Smooth muscle cell (in vitro differentiated cells): ENCODE data around the gene LCAT. TPM values are rescaled to one million over a fixed set of nuclear protein-coding genes. Genes with fewer than 3 reads are reported as not detected.

Experiments used
- DNase-seq: peaks from one replicate; lab custom pipeline; 2025; ENCODE audit not compliant: unreplicated experiment; lab: John Stamatoyannopoulos, UW
- H2AFZ ChIP-seq: fragments of 200-600 bp; sonication (generic); 2 replicates; pipeline ENCODE4 v1.6.0; 2016; ENCODE audit warnings: antibody characterized with exemption, low read depth, mild to moderate bottlenecking
- H3F3A ChIP-seq: fragments of 200-600 bp; sonication (generic); 2 replicates; pipeline ENCODE4 v1.6.0; 2017; ENCODE audit warnings: antibody characterized with exemption, low read depth
- H3K27ac ChIP-seq: fragments of 200-600 bp; sonication (generic); 2 replicates; pipeline ENCODE4 v1.5.1; 2016; ENCODE audit warnings: low read depth, mild to moderate bottlenecking
- H3K27me3 ChIP-seq: fragments of 200-600 bp; sonication (generic); 2 replicates; pipeline ENCODE4 v1.6.1; 2016; ENCODE audit warnings: low read depth, mild to moderate bottlenecking
- H3K36me3 ChIP-seq: fragments of 200-600 bp; sonication (generic); 2 replicates; pipeline ENCODE4 v1.5.1; 2016; ENCODE audit warnings: low read depth
- H3K4me1 ChIP-seq: fragments of 200-600 bp; sonication (generic); 2 replicates; pipeline ENCODE4 v1.5.1; 2016; ENCODE audit warnings: low read depth
- H3K4me2 ChIP-seq: fragments of 200-600 bp; sonication (generic); 2 replicates; pipeline ENCODE4 v1.6.0; 2016; ENCODE audit warnings: mild to moderate bottlenecking
- H3K4me3 ChIP-seq: fragments of 200-600 bp; sonication (generic); 2 replicates; pipeline ENCODE4 v1.5.1; 2016; ENCODE audit warnings: mild to moderate bottlenecking
- H3K79me2 ChIP-seq: fragments of 200-600 bp; sonication (generic); 2 replicates; pipeline ENCODE4 v1.6.0; 2016; ENCODE audit warnings: low read depth, mild to moderate bottlenecking
- H3K9ac ChIP-seq: fragments of 200-600 bp; sonication (generic); 2 replicates; pipeline ENCODE4 v1.6.0; 2016; ENCODE audit warnings: low read depth
- H3K9me3 ChIP-seq: fragments of 200-600 bp; sonication (generic); replicated peaks from 2 replicates; pipeline ENCODE4 v1.5.1; 2016; ENCODE audit warnings: low read depth
- H4K20me1 ChIP-seq: fragments of 200-600 bp; sonication (generic); 2 replicates; pipeline ENCODE4 v1.6.0; 2016; ENCODE audit warnings: low read depth
- WGBS: methylation state at CpG from one replicate; pipeline ENCODE4 v1.1.7; 2016; ENCODE audit warnings: low lambda C conversion rate; 5-methylcytosine and 5-hydroxymethylcytosine counted together
- polyA plus RNA-seq: library from polyadenylated mRNA; unstranded; fragments of >200 nt; fragmentation: Nextera tagmentation; extraction: Ambion mirVana; gene quantifications from 2 replicates; pipeline ENCODE4 v1.2.1, GENCODE V29; 2016
- total RNA-seq: library from RNA; depleted of rRNA; stranded (reverse); fragments of >200 nt; gene quantifications from 2 replicates; pipeline ENCODE4 v1.2.3, GENCODE V29; 2014
- TF ChIP-seq, protein P1 (sequence below): fragments of 200-600 bp; sonication (generic); IDR thresholded peaks from 2 replicates; pipeline ENCODE4 v1.5.1; 2017; ENCODE audit warnings: borderline replicate concordance, mild to moderate bottlenecking, antibody characterized with exemption; ENCODE audit not compliant: insufficient read depth, poor library complexity, severe bottlenecking

The LCAT gene
- total and polyA plus RNA-seq, 2 experiments from 2014 or later, result 14.3 to 34.6 TPM

DNA sequence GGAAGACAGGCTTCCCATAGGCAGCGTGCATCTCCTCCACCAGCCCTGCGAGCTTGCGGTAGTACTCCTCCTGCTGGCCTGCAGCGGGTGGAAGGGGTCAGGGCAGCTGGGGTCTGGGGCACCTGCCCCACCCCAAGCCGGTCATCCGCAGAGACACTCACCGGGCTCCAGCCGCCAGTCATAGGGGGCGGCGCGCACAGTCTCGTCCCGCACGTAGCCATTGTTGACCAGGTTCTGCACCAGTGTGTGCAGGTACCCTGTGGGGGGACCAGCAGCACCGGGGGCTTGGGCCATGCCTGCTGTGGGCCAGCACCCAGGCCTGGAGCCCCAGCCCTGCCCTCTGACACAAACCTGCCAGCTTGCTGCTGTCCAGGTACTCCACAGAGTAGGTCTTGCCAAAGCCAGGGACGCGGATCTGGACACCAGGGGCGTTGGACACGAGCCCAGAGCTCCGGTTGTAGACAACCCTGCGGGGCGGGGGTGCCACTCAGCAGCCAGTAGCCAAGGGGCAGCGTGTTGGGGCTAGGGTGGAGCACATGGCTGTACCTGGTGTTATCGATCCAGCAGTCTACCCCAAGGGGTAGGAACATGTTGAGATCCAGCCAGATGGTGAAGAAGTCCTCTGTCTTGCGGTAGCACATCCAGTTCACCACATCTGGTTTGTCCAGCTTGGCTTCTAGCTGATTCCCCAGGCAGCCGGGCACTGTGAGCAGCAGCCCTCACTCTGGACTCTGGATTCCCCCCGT is 1.2 kb downstream of the LCAT start:
- TF ChIP-seq, protein P1, sequence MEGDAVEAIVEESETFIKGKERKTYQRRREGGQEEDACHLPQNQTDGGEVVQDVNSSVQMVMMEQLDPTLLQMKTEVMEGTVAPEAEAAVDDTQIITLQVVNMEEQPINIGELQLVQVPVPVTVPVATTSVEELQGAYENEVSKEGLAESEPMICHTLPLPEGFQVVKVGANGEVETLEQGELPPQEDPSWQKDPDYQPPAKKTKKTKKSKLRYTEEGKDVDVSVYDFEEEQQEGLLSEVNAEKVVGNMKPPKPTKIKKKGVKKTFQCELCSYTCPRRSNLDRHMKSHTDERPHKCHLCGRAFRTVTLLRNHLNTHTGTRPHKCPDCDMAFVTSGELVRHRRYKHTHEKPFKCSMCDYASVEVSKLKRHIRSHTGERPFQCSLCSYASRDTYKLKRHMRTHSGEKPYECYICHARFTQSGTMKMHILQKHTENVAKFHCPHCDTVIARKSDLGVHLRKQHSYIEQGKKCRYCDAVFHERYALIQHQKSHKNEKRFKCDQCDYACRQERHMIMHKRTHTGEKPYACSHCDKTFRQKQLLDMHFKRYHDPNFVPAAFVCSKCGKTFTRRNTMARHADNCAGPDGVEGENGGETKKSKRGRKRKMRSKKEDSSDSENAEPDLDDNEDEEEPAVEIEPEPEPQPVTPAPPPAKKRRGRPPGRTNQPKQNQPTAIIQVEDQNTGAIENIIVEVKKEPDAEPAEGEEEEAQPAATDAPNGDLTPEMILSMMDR, result no peak
- Histone ChIP-seq H2AFZ (no peak overlapping the region), H3K4me1 (no peaks in the 10 kb centered on the region), H3K27me3 (no peaks in the 10 kb centered on the region), H3K9me3 (no peaks in the 10 kb centered on the region), H4K20me1 (peaks cover 88% of the 10 kb centered on the region), H3K27ac (no peak overlapping the region), H3K36me3 (no peaks in the 10 kb centered on the region), H3K9ac (no peak overlapping the region), H3F3A (peaks cover 20% of the 10 kb centered on the region), H3K4me3 (no peak overlapping the region), H3K4me2 (no peak overlapping the region), H3K79me2 (no peaks in the 10 kb centered on the region)
- DNase-seq, result no peak
- 95% methylated on average over 24 of the region's 27 CpGs for WGBS

DNA sequence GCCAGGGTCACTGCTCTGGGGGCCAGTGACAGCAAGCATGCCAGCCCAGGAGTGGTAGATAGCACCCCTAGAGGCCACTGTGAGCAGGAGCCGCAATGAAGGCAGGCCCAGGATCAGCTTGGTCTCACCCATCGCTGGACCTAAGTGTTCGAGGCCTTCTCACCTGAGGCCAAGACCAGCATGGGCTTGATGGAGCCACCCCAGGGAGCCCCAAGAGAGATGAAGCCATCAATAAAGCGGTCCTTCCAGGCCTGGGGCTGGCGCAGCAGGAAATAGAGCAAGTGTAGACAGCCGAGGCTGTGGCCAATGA is 1.8 kb downstream of the LCAT start:
- no peak for DNase-seq
- 86% methylated on average over 6 of the region's 6 CpGs for WGBS
- Histone ChIP-seq H3K4me3 (no peak overlapping the region), H3K4me1 (peaks cover under 1% of the 10 kb centered on the region), H3F3A (peaks cover 20% of the 10 kb centered on the region), H2AFZ (no peak overlapping the region), H3K4me2 (no peak overlapping the region), H3K79me2 (no peaks in the 10 kb centered on the region), H4K20me1 (peaks cover 83% of the 10 kb centered on the region), H3K27me3 (no peaks in the 10 kb centered on the region), H3K9ac (no peak overlapping the region), H3K36me3 (no peaks in the 10 kb centered on the region), H3K9me3 (no peaks in the 10 kb centered on the region), H3K27ac (no peak overlapping the region)
- TF ChIP-seq, protein P1, result peak; percentile 46

DNA sequence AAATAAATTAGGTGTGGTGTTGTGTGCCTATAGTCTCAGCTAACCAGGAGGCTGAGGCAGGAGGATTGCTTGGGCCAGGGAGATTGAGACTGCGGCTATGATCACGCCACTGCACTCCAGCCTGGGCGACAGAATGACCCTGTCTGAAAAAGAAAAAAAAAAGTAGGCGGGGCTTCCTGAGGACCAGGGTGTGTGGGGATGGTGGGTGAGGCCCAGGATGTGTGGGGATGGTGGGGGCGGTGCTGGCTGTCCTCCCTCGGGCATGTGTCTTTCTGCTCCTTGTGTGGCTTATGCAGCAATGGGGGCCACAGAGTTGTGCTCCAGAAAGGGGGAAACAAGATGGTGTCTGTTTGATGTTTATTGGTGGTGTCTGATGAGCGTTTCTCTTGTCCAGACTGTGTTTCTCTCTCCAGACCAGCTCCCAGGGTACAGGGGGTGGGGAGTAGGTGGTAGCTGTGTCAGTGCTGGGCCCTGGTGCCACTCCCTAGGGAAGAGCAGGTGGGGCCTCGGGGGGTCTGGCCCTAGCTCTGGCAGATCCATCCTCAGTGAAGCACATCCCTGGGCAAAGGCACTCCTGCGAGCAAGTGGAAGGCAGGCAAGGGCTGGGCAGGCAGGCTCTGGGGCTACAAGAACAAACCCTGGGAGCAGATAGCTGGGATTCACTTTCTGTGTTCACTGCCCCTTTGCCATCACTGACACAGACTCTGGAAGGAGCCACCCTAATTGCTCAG is 2.3 kb downstream of the LCAT start:
- TF ChIP-seq, protein P1, result no peak
- H3K27ac ChIP-seq, result no peak overlapping the region
- 93% methylated on average over 9 of the region's 9 CpGs for WGBS
- peaks cover 77% of the 10 kb centered on the region for H4K20me1 ChIP-seq
- DNase-seq, result no peak
- H3F3A ChIP-seq, result peaks cover 20% of the 10 kb centered on the region
- H3K36me3 ChIP-seq, result no peaks in the 10 kb centered on the region
- no peak overlapping the region for H2AFZ ChIP-seq
- H3K9me3 ChIP-seq, result no peaks in the 10 kb centered on the region
- H3K27me3 ChIP-seq, result no peaks in the 10 kb centered on the region
- no peak overlapping the region for H3K9ac ChIP-seq
- no peaks in the 10 kb centered on the region for H3K79me2 ChIP-seq
- no peak overlapping the region for H3K4me3 ChIP-seq
- H3K4me1 ChIP-seq, result peaks cover 4% of the 10 kb centered on the region
- H3K4me2 ChIP-seq, result no peak overlapping the region
